ENCODE results near the gene TRIM65. TPM values are rescaled to one million over a fixed set of nuclear protein-coding genes. Genes with fewer than 3 reads are reported as not detected.

TRIM65 gene
- total RNA-seq = 10.6 TPM

GRCh38 chr17:75896415-75897159 lies at the start of gene TRIM65:
TRIM65 (minus strand) TSS chr17:75896951; CDS start chr17:75896937, 14 bp downstream.

GRCh38 chr17:75940727-75941441 lies 44.1 kb upstream of the TRIM65 start, which contains the start of gene FBF1:
FBF1 (minus strand) TSS chr17:75941042; CDS start chr17:75938149, 2,893 bp downstream.

GRCh38 chr17:75904749-75905521 lies 8.2 kb upstream of the TRIM65 start, which contains the start of gene MRPL38:
MRPL38 (minus strand) TSS chr17:75904884; CDS start chr17:75904875, 9 bp downstream.

GRCh38 chr17:75878174-75878998 lies 18.4 kb downstream of the TRIM65 start, which contains the start of gene TRIM47:
TRIM47 (minus strand) TSS chr17:75878581; CDS start chr17:75878548, 33 bp downstream.

GRCh38 chr17:75855310-75856061 lies 41.3 kb downstream of the TRIM65 start, which contains the start of gene WBP2:
WBP2 (minus strand) TSS chr17:75855335; CDS start chr17:75855297, 38 bp downstream.

GRCh38 chr17:75843577-75844529 lies 52.9 kb downstream of the TRIM65 start, which contains the start of gene UNC13D:
UNC13D (minus strand) TSS chr17:75844404; CDS start chr17:75844337, 67 bp downstream.

Other genes starting within 250 kb of the TRIM65 start
- gene RECQL5, start 229.8 kb downstream of the TRIM65 start, total RNA-seq = 15.0 TPM
- gene SAP30BP, start 229.6 kb downstream of the TRIM65 start, total RNA-seq = 52.1 TPM
- gene ITGB4, start 175.5 kb downstream of the TRIM65 start, total RNA-seq = 4.4 TPM
- gene GALK1, start 131.8 kb downstream of the TRIM65 start, total RNA-seq = 8.5 TPM
- 31.1 TPM for gene UNK, start 112.1 kb downstream of the TRIM65 start, total RNA-seq
- gene UNC13D, start 52.5 kb downstream of the TRIM65 start, total RNA-seq = 2.5 TPM
- gene WBP2, start 41.6 kb downstream of the TRIM65 start, total RNA-seq = 52.1 TPM
- 15.2 TPM for gene TRIM47, start 18.4 kb downstream of the TRIM65 start, total RNA-seq
- 37.4 TPM for gene MRPL38, start 7.9 kb upstream of the TRIM65 start, total RNA-seq
- 22.8 TPM for gene FBF1, start 44.1 kb upstream of the TRIM65 start, total RNA-seq
- gene ACOX1, start 82.2 kb upstream of the TRIM65 start, total RNA-seq = 93.2 TPM
- 8.8 TPM for gene TEN1, start 82.3 kb upstream of the TRIM65 start, total RNA-seq
- 2.8 TPM for gene CDK3, start 103.9 kb upstream of the TRIM65 start, total RNA-seq
- gene EVPL, start 130.4 kb upstream of the TRIM65 start, total RNA-seq = under 0.01 TPM
- gene SRP68, start 175.6 kb upstream of the TRIM65 start, total RNA-seq = 19.8 TPM
- not detected for gene GALR2, start 177.8 kb upstream of the TRIM65 start, total RNA-seq
- gene ZACN, start 182.2 kb upstream of the TRIM65 start, total RNA-seq = not detected
- 105 TPM for gene EXOC7, start 206.8 kb upstream of the TRIM65 start, total RNA-seq
- 21.7 TPM for gene FOXJ1, start 244.3 kb upstream of the TRIM65 start, total RNA-seq

All from diencephalon (tissue), 1 donor.